Kidney (tissue), 14 donors: ENCODE results near the gene FGD6. TPM values are rescaled to one million over a fixed set of nuclear protein-coding genes. Genes with fewer than 3 reads are reported as not detected.

Experiments
- DNase-seq, 5 donors: peaks; one replicate each; pipeline ENCODE4 v3.0.0-alpha.2; 2013 to 2020
- FAIRE-seq: peaks from 2 replicates; lab custom pipeline; 2012; peaks lifted over from hg19 to GRCh38; lab: Jason Lieb, UNC
- H3K27ac ChIP-seq, 2 donors: one replicate each; pipeline ENCODE4 v1.7.0; 2013; ENCODE audit warnings: low read depth in 2 of 2, low read length in 2 of 2, inconsistent platforms in 1 of 2
- H3K27me3 ChIP-seq: one replicate; pipeline ENCODE4 v1.7.1; 2013; ENCODE audit warnings: low read length, inconsistent platforms; ENCODE audit not compliant: control insufficient read depth, insufficient read depth
- H3K36me3 ChIP-seq, 3 donors: one replicate each; pipeline versions ENCODE4 v1.7.0 to v1.7.1; 2013; ENCODE audit warnings: low read length in 3 of 3, control low read depth in 1 of 3, inconsistent platforms in 1 of 3; ENCODE audit not compliant: insufficient read depth in 3 of 3, control insufficient read depth in 2 of 3
- H3K4me1 ChIP-seq, 3 donors: one replicate each; pipeline versions ENCODE4 v1.7.0 to v1.7.1; 2013; ENCODE audit warnings: low read length in 3 of 3, inconsistent platforms in 1 of 3, low read depth in 1 of 3; ENCODE audit not compliant: control insufficient read depth in 2 of 3, insufficient read depth in 2 of 3
- H3K4me3 ChIP-seq, 3 donors: one replicate each; pipeline versions ENCODE4 v1.7.0 to v1.8.1; 2013; ENCODE audit warnings: low read length in 3 of 3, control low read depth in 1 of 3, inconsistent platforms in 1 of 3
- H3K9ac ChIP-seq, 3 donors: one replicate each; pipeline versions ENCODE4 v1.7.0 to v1.7.1; 2013; ENCODE audit warnings: low read length in 3 of 3, control low read depth in 1 of 3, inconsistent platforms in 1 of 3
- H3K9me3 ChIP-seq, 3 donors: one replicate each; pipeline versions ENCODE4 v1.7.0 to v1.7.1; 2013; ENCODE audit warnings: low read length in 3 of 3, control low read depth in 1 of 3, inconsistent platforms in 1 of 3; ENCODE audit not compliant: control insufficient read depth in 2 of 3, insufficient read depth in 1 of 3
- CTCF ChIP-seq: IDR thresholded peaks from 3 replicates; pipeline ENCODE4 v1.5.1; 2012; ENCODE audit warnings: mild to moderate bottlenecking, moderate library complexity, borderline replicate concordance; ENCODE audit not compliant: insufficient read depth; ENCODE audit errors: extremely low read depth
- intact Hi-C: fragments of 100-400 bp; cut with DNase I; formaldehyde crosslinking; loops from one replicate; pipeline ENCODE4 v1.11.1; 2022
- polyA plus RNA-seq: library from polyadenylated mRNA; stranded (reverse); fragments of 350-450 nt; fragmentation: Illumina TruSeq; extraction: RNeasy Lipid Tissue Mini Kit (QIAGEN cat#74804); gene quantifications from one replicate; pipeline ENCODE4 v1.2.3, GENCODE V29; 2014; ENCODE audit warnings: low read depth, low replicate concordance; ENCODE audit not compliant: insufficient read depth
- total RNA-seq: library from RNA; stranded (reverse); fragmentation: NEBNext Ultra II Directional; extraction: Animal tissue kit (Norgen Biotek cat#: 25700); gene quantifications from one replicate; pipeline ENCODE4 v1.2.1, GENCODE V29; 2021
- donor health status: control.
- donor health status: control.
- donor health status: control.
- donor health status: control.
- donor health status: control.
- donor health status: DM: yes; HTN: yes; CAD: no.
- donor health status: Normal renal cell carcinoma (clear cell type).

FGD6 gene
- total and polyA plus RNA-seq, 2 donors from 2014 or later, result 1.2 to 19.8 TPM

- FAIRE-seq, result no peak
- no peak overlapping the region for H3K4me3 ChIP-seq
- no peak overlapping the region for H3K27ac ChIP-seq
- H3K9ac ChIP-seq, result no peak overlapping the region
- TF ChIP-seq CTCF, result no peak
- peaks cover 0 to 4% (median 0%) of the 10 kb centered on the region in 3 donors for H3K36me3 ChIP-seq
- intact Hi-C loops, result no loop called here
- no peaks in the 10 kb centered on the region for H3K9me3 ChIP-seq
- H3K27me3 ChIP-seq, result no peaks in the 10 kb centered on the region
- peaks cover 0 to 5% (median 0%) of the 10 kb centered on the region in 3 donors for H3K4me1 ChIP-seq
- DNase-seq, result no peak
These were observed 30.8 kb upstream of the FGD6 start for GRCh38 chr12:95248095-95248494.

GRCh38 chr12:95244350-95244749, 27.1 kb upstream of the FGD6 start:
- no peak for FAIRE-seq

DNA sequence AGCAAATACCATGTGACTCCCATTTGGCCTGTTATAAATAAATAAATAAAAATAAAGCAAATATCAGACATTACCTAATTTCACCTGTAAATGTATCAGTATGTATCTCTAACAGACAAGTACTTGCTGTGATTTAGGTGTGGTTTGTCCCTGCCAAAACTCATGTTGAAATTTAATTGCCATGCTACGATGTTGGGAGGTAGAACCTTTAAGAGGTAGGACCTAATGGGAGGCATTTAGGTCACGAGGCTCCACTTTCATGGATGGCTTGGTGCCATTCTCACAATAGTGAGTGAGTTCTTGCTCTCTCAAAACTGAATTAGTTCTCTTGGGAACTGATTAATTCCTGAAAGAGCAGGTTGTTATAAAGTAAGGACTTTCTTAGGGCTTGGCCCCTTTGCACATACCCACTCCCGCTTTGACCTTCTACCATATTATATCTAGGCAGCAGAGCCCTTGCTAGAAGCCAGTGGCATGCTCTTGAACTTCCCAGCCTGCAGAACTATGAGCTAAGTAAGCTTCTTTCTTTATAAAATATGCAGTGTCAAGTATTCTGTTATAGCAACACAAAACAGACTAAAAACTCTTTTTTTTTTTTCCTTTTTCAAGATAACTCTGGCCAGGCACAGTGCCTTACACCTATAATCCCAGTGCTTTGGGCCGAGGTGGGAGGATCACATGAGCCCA, 26.4 kb upstream of the FGD6 start:
- Histone ChIP-seq H3K9ac (no peak overlapping the region), H3K27me3 (no peaks in the 10 kb centered on the region), H3K4me3 (no peak overlapping the region), H3K27ac (no peak overlapping the region), H3K36me3 (peaks cover 0 to 3% (median 0%) of the 10 kb centered on the region in 3 donors), H3K9me3 (no peaks in the 10 kb centered on the region), H3K4me1 (peaks cover 0 to 5% (median 0%) of the 10 kb centered on the region in 3 donors)
- TF ChIP-seq CTCF, result no peak
- DNase-seq (no peak), FAIRE-seq (no peak)
- intact Hi-C loops, result no loop called here

More at GRCh38 chr12:95244350-95244749, 27.1 kb upstream of the FGD6 start:
- no peaks in the 10 kb centered on the region for H3K27me3 ChIP-seq
- no peak for DNase-seq
- H3K4me1 ChIP-seq, result peaks cover 0 to 5% (median 0%) of the 10 kb centered on the region in 3 donors
- H3K4me3 ChIP-seq, result no peak overlapping the region
- no peaks in the 10 kb centered on the region for H3K9me3 ChIP-seq
- TF ChIP-seq CTCF, result no peak
- no peak overlapping the region for H3K9ac ChIP-seq
- peaks cover 0 to 3% (median 0%) of the 10 kb centered on the region in 3 donors for H3K36me3 ChIP-seq
- intact Hi-C loops, result no loop called here
- H3K27ac ChIP-seq, result no peak overlapping the region
